ENCODE results near the gene ZBTB8OS. TPM values are rescaled to one million over a fixed set of nuclear protein-coding genes. Genes with fewer than 3 reads are reported as not detected.

Gene ZBTB8OS
- total RNA-seq, 3 donors from 2014 or later (not counting 1 experiment from before 2014, with no cell fraction given) = 46.1 to 62.2 (median 55.6) TPM

DNA sequence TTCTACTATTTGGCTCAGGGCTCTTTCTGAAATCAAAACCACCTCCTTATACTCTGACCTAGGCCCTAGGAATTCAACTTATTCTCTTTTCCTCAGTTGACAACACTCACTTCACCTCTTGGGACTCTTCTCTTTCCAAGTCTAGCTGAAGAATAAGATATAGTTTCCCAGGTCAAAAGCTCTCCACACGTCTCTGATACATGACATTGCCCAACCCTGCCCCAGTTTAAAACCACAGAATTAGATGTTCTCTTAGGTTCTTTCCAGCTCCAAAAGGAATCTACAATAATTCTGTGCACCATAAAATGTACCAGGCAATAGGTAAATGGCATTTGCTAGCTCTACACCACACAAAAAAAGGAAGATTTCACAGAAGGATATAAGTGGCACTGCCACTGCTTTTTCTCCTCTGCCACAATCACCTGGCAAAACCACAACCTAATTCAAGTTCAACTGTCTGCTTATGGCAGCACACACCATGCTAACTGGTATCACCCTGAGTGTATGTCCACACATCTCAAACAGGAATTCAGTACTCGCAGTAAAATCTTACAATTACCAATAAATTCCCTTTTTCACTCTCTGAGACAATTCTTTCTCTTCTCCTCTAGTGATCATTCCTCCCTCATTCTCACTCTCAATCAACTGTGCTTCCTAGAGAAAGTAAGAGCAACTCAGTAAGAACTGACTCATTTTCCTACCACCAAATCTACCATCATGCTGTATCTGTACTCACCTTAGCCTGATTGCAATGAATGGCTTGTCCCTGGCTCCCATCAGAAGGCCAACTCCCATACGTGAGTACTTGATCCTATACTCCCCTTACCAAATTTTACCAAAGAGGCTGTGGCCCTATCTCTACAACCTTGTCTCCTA lies 27.3 kb downstream of the ZBTB8OS start:
- Histone ChIP-seq H3K4me1 (ENCODE audit: control insufficient read depth, insufficient read depth, low read length) (peaks cover 18% of the 10 kb centered on the region), H3K27ac (ENCODE audit: low read length) (no peak overlapping the region), H3K9me3 (ENCODE audit: control insufficient read depth, insufficient read depth, low read length) (no peaks in the 10 kb centered on the region), H3K36me3 (ENCODE audit: control insufficient read depth, insufficient read depth, low read length) (peaks cover 2% of the 10 kb centered on the region), H3K27me3 (ENCODE audit: control insufficient read depth, insufficient read depth, low read length) (no peaks in the 10 kb centered on the region), H3K4me3 (ENCODE audit: low read length) (no peak overlapping the region)
- Mint-ChIP-seq H3K27ac (peak overlapping the region; percentile 54 to 76), H3K4me3 (peak overlapping the region; percentile 32), H3K27me3 (ENCODE audit: low read depth in 2 of 2) (no peaks in the 10 kb centered on the region), H3K36me3 (no peaks in the 10 kb centered on the region), H3K9me3 (no peaks in the 10 kb centered on the region), H3K4me1 (peaks cover 39 to 42% of the 10 kb centered on the region in 2 donors)
- 35% methylated on average over 3 of the region's 3 CpGs for WGBS (ENCODE audit: insufficient coverage)
- DNase-seq = no peak
- TF ChIP-seq, protein P1, sequence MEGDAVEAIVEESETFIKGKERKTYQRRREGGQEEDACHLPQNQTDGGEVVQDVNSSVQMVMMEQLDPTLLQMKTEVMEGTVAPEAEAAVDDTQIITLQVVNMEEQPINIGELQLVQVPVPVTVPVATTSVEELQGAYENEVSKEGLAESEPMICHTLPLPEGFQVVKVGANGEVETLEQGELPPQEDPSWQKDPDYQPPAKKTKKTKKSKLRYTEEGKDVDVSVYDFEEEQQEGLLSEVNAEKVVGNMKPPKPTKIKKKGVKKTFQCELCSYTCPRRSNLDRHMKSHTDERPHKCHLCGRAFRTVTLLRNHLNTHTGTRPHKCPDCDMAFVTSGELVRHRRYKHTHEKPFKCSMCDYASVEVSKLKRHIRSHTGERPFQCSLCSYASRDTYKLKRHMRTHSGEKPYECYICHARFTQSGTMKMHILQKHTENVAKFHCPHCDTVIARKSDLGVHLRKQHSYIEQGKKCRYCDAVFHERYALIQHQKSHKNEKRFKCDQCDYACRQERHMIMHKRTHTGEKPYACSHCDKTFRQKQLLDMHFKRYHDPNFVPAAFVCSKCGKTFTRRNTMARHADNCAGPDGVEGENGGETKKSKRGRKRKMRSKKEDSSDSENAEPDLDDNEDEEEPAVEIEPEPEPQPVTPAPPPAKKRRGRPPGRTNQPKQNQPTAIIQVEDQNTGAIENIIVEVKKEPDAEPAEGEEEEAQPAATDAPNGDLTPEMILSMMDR (IDR thresholded peaks at IDR 0.05) = no peak
- peak in 2 of 3 donors; percentile 12 to 27 for ATAC-seq
- intact Hi-C loops (cut with micrococcal nuclease) = loop anchor here (10.0 kb wide), 1 partner anchor 172 kb away; no protein-coding TSS in a partner anchor

DNA sequence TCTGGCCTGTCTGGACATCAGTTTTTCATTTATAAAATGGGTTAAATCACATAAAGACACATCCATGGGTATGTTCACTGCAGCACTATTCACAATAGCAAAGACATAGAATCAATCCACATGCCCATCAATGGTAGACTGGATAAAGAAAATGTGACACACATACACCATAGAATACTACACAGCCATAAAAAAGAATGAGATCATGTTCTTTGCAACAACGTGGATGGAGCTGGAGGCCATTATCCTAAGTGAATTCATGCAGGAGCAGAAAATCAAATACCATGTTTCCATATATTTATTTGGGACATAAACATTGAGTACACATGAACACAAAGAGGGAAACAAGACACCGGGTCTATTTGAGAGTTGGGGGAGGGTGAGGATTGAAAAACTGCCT lies 28.1 kb downstream of the ZBTB8OS start:
- H3K9me3 ChIP-seq (ENCODE audit: control insufficient read depth, insufficient read depth, low read length) = no peaks in the 10 kb centered on the region
- intact Hi-C loops (cut with micrococcal nuclease) = loop anchor here (10.0 kb wide), 1 partner anchor 173 kb away; no protein-coding TSS in a partner anchor
- TF ChIP-seq, protein P1 (IDR thresholded peaks at IDR 0.05) = no peak
- DNase-seq = no peak
- Mint-ChIP-seq H3K4me3 (no peak overlapping the region), H3K36me3 (no peaks in the 10 kb centered on the region), H3K9me3 (no peaks in the 10 kb centered on the region), H3K4me1 (peaks cover 31 to 33% of the 10 kb centered on the region in 2 donors), H3K27me3 (ENCODE audit: low read depth in 2 of 2) (no peaks in the 10 kb centered on the region), H3K27ac (peak overlapping the region; percentile 54 to 76)
- H3K27me3 ChIP-seq (ENCODE audit: control insufficient read depth, insufficient read depth, low read length) = no peaks in the 10 kb centered on the region
- WGBS (ENCODE audit: insufficient coverage) = no CpG with 5 or more reads among the region's 2 CpGs
- peaks cover 13% of the 10 kb centered on the region for H3K4me1 ChIP-seq (ENCODE audit: control insufficient read depth, insufficient read depth, low read length)
- no peak for ATAC-seq
- H3K4me3 ChIP-seq (ENCODE audit: low read length) = no peak overlapping the region
- H3K27ac ChIP-seq (ENCODE audit: low read length) = no peak overlapping the region
- peaks cover 2% of the 10 kb centered on the region for H3K36me3 ChIP-seq (ENCODE audit: control insufficient read depth, insufficient read depth, low read length)

DNA sequence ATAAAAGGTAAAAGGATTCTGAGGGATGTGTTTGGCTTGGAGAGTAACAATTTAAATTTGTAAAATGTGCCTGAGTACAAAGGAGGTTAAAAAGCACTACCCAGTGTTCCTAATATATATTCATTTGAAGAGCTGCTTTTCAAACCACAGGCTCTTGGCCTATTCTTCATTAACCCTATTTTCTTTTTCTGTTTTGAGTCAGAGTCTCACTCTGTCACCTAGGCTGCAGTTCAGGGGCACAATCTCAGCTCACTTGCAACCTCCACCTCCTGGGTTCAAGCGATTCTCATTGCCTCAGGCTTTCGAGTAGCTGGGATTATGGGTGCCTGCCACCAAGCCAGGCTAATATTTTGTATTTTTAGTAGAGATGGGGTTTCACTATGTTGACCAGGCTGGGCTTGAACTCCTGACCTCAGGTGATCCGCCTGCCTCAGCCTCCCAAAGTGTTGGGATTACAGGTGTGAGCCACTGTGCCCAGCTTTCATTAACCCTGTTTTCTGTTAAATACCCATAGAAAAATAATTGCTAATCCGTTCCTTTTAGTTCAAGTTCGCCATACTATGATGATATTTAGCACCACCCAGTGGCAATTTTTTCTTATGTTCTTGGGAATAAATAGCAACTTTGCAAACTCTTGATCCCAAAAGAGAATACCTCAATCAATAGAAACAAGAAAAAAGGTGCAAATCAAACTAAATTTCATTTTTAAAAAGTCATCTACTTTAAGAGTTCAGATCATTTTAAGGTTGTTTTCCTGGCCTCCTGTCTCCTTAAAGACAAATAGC lies 30.5 kb downstream of the ZBTB8OS start:
- H3K27me3 Mint-ChIP-seq (ENCODE audit: low read depth in 2 of 2) = no peaks in the 10 kb centered on the region
- intact Hi-C loops (cut with micrococcal nuclease) = loop anchor here (10.0 kb wide), 1 partner anchor 175 kb away; no protein-coding TSS in a partner anchor
- H3K9me3 Mint-ChIP-seq = no peaks in the 10 kb centered on the region
- no peak overlapping the region for H3K4me3 Mint-ChIP-seq
- no peak overlapping the region for H3K27ac Mint-ChIP-seq
- Histone ChIP-seq H3K36me3 (ENCODE audit: control insufficient read depth, insufficient read depth, low read length) (peaks cover 2% of the 10 kb centered on the region), H3K27me3 (ENCODE audit: control insufficient read depth, insufficient read depth, low read length) (no peaks in the 10 kb centered on the region), H3K4me1 (ENCODE audit: control insufficient read depth, insufficient read depth, low read length) (peaks cover 8% of the 10 kb centered on the region), H3K4me3 (ENCODE audit: low read length) (no peak overlapping the region), H3K27ac (ENCODE audit: low read length) (no peak overlapping the region), H3K9me3 (ENCODE audit: control insufficient read depth, insufficient read depth, low read length) (no peaks in the 10 kb centered on the region)
- no peaks in the 10 kb centered on the region for H3K36me3 Mint-ChIP-seq
- no peak for DNase-seq
- H3K4me1 Mint-ChIP-seq = peaks cover 26 to 28% of the 10 kb centered on the region in 2 donors
- no peak for ATAC-seq
- WGBS (ENCODE audit: insufficient coverage) = 75% methylated on average over 5 of the region's 5 CpGs
- TF ChIP-seq, protein P1 (IDR thresholded peaks at IDR 0.05) = no peak
